ENCODE data around the gene ATG7.
A peak's percentile ranks its signal among the peaks of the same experiment; 100 is the strongest.

The ATG7 gene

GRCh38 chr3:11271986-11272904 lies at the start of gene ATG7:
TSS of gene ATG7 (plus strand) at chr3:11272397. CDS start at chr3:11298696, 26,299 bp downstream.
- DNase-seq: peak; percentile 96

DNA sequence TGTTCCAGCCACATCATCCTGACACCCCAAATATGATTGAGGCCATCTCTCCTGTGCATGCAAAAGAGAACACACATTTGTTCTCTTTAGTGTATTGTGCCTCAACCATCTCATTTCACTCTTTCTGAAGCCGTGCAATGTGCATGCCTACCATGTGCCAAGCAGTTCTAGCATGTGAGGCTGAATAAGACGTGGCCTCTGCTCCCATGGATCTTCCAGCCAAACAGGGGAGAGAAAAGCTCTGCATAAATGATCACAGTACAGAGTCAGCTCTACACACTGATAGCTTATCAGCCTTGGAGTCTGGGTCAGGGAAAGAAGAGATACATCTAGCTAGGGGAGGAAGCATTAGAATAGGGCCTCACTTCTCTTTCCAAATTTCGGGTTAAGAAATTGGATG lies 48.2 kb upstream of the ATG7 start:
- no peak for DNase-seq

- no peak for DNase-seq
Measured at GRCh38 chr3:11224870-11225229, 47.3 kb upstream of the ATG7 start.

DNA sequence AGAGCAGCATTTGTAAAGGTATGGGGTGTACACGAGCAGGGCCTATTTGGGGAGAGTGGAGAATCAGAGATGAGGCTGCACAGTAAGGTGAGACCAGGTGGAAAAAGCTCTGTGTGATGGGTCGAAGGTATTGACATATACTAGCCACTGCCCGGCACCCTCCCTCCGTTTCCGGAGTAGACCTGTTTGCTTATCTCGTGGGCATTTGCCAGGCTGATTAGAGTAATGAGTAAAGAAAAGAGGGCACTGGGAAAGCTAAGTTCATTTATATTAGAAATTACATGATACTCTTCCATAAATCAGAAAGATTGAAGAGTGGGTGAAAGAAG lies 46.2 kb upstream of the ATG7 start:
- DNase-seq: no peak

DNA sequence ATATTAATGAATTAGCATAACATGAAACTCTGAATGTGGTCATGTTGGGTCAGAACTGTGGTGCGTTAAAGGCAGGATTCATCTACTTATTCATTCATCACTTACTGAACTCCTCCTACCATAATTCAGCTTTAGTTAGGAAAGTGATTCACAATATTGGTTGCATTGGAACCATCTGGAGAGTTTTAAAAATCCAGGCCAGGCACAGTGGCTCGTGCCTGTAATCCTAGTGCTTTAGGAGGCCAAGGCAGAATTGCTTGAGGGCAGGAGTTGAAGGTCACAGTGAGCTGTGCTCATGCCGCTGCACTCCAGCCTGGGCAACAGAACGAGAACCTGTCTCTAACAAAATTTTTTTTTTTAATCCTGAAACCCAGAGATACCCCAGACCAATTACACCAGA lies 44.2 kb upstream of the ATG7 start:
- DNase-seq: no peak

GRCh38 chr3:11230125-11230524 lies 42.1 kb upstream of the ATG7 start:
- DNase-seq: no peak

DNA sequence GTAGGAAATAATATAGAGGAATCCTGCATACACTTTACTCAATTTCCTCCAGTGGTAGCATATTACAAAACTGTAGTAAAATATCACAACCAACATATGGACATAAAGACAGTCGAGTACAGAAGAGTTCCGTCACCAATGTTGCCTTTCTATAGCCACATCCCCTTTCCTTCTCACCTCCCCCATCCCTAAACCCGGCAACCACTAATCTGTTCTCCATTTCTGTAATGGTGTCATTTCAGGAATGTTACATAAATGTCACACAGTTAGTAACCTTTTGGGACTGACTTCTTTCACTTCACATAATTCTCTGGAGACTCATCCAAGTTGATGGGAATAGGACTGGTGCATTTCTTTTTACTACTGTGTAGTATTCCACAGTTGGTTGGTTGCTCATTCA lies 41.4 kb upstream of the ATG7 start:
- no peak for DNase-seq

DNA sequence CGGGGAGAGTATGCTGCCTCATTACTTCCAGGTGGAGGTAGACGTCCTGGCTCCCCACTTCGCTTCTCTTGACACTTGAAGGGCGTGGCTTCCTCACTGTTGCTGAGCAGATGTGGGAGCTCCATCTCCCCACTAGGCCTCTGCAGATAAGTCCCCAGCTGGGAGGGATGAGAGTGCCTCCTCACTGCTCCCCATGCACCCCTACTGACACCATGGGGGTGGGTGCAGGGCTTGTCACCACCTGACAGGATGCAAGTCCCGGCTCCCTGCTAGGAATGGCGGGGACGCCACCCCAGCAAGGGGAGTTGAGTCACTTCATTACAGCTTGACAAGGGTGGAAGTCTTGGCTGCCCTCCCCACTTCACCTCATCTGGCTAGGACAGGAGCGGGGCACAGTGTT lies 36.8 kb upstream of the ATG7 start:
- DNase-seq: no peak

DNA sequence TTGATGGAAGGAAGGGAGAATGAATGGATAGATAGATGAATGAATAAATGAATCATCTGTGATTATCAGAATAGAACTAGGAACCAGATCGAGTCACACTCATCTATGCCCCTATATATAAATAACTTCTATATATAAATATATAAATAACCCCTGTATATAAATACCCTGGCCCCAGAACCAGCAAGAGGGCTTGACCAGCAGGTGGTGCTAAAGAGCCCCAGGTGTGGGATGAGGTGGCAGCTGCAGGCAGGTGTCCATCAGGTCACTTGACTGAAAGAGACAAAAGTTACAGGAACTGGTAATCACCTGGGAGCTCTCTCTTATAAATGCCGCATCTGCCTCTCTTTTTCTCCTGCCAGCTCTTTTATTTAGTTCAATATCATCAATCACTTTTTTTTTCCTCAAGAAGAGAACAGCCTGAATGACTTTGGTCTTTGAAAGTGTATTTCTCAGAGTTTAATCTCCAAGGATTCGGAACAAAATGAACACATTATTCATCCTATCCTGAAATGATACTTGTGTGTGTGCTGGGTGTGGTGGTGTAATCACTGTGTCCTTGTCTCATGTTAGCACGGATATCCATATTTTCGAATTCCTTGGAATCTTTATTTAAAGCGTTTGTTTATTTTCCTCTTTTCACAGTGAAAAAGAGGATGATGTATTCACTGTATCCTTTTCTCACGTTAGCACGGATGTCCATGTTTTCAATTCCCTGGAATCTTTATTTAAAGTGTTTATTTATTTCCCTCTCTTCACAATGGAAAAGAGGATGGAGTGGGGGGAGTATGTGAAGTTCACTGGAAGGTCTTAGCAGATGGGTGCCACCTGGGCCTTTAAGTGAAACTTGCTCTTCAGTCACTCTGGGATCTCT lies 35.4 kb upstream of the ATG7 start:
- DNase-seq: peak; percentile 15

GRCh38 chr3:11238060-11238459 lies 34.1 kb upstream of the ATG7 start:
- DNase-seq: no peak

DNA sequence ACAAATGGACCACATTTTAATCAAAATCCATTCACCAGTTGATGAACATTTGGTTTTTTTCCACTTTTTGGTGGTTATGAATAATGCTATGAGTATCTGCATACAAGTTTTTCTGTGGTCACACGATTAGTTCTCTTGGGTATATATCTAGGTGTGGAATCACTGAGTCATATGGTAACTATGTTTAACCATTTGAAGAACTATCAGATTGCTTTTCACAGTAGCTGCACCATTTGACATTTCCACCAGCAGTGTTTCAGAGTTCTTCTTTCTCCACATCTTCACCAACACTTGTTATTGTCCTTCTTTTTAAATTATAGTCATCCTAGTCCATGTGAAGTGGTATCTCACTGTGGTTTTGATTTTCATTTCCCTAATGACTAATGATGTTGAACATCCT lies 33.3 kb upstream of the ATG7 start:
- no peak for DNase-seq

DNA sequence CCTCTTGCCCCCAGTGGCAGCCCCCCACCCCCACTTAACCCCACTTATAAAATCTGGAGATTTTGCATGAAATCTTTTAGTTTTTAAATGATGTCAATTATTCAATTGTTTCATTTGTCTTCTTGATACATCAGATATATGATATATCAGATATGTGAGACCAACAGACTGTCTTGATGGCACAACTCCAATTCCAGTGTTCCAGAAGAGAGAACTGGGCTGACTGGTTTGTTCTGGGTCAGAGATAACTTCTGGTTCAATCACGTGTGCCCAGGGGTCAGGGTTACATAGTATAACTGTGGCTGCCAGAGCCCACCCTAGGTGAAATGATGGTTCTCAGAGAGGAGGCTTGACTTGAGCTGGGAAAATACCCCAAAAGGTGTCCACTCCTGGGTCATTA lies 32.4 kb upstream of the ATG7 start:
- no peak for DNase-seq

- DNase-seq: no peak
Measured at GRCh38 chr3:11240496-11240895, 31.7 kb upstream of the ATG7 start.

GRCh38 chr3:11244121-11244677 lies 28.0 kb upstream of the ATG7 start:
- DNase-seq: no peak

GRCh38 chr3:11245276-11245675 lies 26.9 kb upstream of the ATG7 start:
- DNase-seq: no peak

GRCh38 chr3:11245827-11246662 lies 26.2 kb upstream of the ATG7 start:
- DNase-seq: no peak

- DNase-seq: no peak
Measured at GRCh38 chr3:11246663-11246970, 25.6 kb upstream of the ATG7 start.

GRCh38 chr3:11247362-11247761 lies 24.8 kb upstream of the ATG7 start:
- DNase-seq: no peak

DNA sequence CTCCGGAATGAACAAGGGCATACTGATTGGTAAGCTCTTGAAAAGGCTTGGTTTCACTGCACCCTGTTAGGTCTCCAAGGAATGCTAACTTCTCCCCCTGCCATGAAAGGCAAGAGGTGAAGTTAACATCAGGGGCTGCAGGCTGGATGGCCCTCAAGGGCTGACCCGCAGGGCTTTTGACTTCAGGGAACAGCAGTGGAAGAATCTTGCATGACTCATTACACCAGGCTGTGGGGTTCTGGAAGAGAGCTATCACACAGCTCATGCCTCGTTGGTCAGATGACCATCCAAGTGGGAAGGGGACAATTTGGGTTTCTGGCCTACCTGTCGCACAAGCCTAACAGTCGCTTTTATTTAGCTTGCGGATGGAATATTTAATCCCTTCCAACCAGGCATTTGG lies 23.6 kb upstream of the ATG7 start:
- no peak for DNase-seq

DNA sequence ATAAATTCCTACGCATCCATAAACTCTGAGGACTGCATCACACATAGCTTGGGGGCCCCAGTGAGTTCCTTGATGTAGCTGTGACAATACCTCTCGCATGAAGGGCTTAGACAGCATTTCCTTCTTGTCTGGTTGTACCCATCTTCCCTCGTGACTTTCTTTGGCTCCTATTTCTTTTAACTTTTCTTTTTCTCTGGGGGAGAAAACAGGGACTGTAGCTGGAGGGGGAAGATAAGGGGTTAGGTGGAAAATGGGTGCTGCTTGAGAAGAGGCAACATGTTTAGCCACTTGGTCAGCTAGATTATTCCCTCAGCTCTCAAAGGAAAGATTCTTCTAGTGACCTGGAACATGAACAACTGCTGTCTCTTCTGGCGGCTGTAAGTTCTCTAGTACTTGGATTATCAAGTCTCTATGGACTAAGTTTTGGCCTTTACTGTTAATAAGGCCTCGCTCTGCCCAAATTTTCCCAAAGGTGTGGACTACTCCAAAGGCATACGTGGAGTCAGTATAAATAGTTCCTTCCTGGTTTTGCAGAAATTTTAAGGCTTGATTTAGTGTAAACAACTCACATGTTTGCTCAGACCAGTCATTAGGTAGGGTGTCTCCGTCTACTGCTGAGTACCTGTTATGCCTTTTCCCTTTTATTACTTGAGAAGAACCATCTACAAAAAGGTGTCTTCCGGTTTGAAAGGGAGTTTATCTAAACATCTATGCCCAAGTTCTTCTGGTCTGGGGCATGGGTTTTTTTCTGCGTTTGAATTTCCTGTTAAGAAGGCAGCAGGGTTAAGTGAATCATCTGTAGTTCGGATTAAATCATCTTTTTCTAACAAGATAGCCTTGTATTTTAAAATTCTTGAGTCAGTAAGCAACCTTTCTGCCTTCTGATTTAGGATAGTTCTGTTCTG lies 21.0 kb upstream of the ATG7 start:
- no peak for DNase-seq

DNA sequence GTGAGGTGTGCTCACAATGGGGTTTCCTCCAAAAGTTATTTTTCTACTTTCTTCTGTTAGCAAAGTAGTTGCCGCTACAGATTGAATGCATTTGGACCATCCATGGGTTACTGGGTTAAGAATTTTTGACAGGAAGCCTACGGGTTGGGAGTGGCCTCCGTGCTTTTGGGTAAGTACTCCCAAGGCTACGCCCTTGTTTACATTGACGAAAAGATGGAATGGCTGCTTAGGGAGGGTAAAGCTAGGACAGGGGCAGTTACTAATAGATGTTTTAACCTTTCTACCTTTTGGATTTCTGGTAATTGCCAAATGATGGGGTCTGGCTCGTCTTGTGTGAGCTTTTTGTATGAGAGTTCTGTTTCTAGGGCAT lies 20.4 kb upstream of the ATG7 start:
- no peak for DNase-seq

- no peak for DNase-seq
Measured at GRCh38 chr3:11254876-11255275, 17.3 kb upstream of the ATG7 start.

Measured in T1000 (cell line).